Endometrial microvascular endothelial cells (primary cell): ENCODE data around the gene ERN1. TPM values are rescaled to one million over a fixed set of nuclear protein-coding genes. Genes with fewer than 3 reads are reported as not detected.

Experiments
- in situ Hi-C: cut with HindIII; loops from 2 replicates; pipeline ENCODE4 v1.10.0; 2017; ENCODE audit warnings: low sequenced_read_pairs, low pct_unique_long_range_greater_than_20kb; ENCODE audit errors: inconsistent ontology term
- total RNA-seq: library from RNA; depleted of rRNA; stranded (reverse); fragments of >200 nt; gene quantifications from one replicate; pipeline ENCODE4 v1.2.3, GENCODE V29; 2015; ENCODE audit errors: inconsistent ontology term

The ERN1 gene
- total RNA-seq, 1 donor from 2014 or later, result 23.1 TPM

DNA sequence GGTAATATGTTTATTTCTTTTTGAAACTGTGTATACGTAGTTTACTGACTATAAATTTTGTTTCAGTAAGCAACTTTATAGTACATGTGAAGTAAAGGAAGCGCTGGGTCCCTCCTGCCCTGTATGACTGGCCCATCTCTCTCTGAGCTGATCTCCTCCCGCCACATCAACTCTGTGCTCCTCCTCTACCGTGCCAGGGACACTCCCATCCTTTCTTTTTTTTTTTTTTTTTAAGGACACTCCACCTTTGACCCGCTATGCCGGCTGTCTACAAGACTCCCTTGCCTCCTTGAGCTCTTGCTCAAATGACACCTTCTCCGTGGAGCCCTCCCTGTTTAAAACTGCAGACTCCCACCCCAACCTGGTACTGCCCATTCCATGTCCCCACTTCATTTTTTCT is 35.5 kb downstream of the ERN1 start:
- in situ Hi-C loops, result no loop called here

DNA sequence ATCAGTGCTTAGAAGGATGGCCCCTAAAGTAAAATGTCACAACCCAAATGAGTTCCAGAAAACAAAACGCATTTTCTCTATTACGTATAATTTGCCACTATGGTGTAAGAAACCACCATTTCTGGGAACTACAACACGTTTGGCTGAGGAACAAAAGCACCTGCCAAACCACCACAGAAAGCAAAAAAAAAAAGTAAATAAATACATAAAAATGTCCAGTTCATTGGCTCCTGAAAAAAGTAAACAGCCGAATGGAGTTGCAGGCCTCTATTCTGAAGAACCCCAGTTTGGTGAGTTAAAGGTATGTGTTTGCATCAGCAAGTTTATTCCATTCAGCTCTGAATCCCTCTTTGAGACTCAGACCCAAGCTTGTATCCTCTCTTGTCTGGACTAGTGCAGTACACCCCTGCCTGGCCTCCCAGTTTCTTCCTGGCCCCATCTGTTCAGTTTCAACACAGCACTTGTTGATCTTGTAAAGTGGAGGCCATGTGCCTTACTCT is 36.9 kb downstream of the ERN1 start:
- in situ Hi-C loops, result no loop called here

DNA sequence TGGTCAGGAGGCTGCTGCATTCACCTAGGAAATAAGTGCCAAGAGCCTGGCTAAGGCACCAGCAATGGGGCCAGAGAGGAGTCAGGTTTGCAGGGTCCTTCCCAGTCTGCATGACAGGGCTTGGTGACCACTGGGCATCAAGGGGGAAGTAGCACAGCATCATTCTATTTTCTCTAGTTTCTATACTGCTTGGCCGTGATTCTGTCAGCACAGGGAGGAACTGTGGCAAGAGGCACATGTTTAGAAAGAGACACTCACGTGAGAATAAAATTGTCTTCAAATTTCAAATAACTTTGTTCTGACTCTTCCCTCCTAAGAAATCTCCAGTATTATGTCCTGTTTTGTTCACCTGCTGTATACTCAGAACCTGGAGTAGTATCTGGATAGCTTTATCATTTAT is 37.8 kb downstream of the ERN1 start:
- in situ Hi-C loops, result no loop called here

DNA sequence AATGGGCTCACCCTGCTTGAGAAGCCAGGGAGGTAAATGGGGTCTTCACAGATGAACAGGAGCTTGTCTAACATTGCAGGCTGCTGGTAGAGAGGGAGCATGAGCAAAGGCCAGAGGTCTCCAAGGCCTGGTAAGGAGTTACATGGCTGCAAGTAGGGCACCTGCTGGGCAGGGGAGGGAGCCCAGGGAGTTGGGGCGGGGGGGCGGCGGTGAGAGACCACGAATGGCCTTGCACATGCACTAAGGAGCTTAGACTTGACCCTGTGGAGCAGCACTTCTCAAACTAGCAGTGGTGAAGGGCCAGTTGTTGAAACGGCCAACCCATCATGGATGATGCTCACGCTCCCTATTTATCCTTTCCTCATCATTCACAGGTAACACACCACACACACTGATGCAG is 38.4 kb downstream of the ERN1 start:
- in situ Hi-C loops, result no loop called here

- in situ Hi-C loops, result no loop called here
Measured at GRCh38 chr17:64091116-64091515, 38.8 kb downstream of the ERN1 start.

DNA sequence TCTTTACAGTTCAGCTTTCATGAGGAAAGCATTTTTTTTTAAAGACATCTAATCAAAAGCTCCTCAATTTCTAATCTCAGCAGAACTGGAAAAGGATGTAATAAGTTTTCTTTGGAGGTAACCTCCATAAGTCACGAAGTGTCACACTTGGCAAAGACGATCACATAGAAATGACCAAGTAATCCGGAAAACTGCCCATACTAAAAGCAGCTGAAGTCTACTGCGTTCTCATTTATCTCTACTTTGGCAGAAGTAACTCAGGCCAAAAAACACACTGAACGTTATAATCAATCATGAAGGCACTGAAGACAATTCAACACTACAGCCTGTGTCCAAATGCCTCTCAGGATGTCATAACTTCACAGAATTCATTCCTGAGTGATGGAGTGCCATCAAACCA is 39.8 kb downstream of the ERN1 start:
- in situ Hi-C loops, result no loop called here

DNA sequence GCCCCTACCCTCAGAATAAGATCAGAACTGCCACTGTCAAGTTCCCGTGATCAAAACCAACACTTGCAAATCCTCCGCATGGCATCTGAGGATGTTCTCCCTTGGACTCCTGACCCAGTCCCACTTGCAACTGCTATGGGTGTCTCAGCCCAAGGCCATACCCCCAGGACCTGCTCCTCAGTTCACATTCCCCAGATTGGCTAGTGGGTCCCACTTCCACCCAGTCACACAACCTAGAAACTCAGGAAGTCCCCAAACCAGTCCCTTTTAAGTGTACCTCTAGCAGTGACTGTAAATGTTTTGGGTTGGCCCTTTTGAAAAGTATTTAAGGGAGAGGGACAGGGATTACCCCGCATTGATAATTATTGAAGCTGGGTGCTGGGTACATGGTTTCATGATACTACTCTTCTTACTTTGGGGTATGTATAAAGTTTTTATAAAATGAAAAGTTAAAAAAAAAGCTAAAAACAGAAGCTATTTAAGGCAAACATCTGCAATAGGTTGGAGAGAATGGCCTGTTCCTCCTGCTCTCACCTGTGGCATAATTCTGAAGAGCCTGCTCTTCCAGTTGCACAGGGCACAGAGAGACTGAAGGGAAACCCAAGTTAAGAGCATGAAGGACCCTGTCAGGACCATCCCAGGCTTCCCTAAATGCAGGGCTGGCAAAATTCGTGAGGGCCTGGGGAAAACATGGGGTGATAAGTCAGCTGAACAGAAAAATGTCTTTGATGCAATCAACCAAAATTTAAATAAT is 42.5 kb downstream of the ERN1 start:
- in situ Hi-C loops, result no loop called here

GRCh38 chr17:64085650-64086005 is 44.3 kb downstream of the ERN1 start:
- in situ Hi-C loops, result no loop called here

DNA sequence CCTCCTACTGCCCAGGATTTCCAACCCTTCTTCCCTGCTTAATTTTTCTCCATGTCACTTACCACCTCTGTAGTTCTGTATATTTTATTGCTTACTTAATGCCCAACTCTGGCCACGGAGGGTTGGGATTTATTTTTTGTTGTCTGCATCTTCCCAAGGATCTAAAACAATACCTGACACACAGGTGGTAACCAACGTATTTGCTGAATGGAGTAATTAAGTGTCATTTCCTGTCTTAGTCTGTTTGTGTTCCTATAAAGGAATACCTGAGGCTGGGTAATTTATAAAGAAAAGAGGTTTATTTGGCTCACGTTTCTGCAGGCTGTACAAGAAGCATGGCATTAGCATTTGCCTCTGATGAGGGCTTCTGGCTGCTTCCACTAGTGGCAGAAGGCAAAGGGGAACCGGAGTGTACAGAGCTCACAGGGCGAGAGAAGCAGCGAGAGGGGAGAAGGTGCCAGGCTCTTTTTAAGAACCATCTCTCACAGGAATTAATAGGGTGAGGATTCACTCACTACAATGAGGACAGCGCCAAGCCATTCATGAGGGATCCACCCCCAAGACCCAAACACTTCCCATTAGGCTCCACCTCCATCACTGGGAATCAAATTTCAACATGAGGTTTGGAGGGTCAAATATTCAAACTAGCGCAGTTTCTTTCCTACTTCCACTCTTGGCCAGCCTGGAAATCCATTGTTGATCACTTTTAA is 44.8 kb downstream of the ERN1 start:
- in situ Hi-C loops, result no loop called here

DNA sequence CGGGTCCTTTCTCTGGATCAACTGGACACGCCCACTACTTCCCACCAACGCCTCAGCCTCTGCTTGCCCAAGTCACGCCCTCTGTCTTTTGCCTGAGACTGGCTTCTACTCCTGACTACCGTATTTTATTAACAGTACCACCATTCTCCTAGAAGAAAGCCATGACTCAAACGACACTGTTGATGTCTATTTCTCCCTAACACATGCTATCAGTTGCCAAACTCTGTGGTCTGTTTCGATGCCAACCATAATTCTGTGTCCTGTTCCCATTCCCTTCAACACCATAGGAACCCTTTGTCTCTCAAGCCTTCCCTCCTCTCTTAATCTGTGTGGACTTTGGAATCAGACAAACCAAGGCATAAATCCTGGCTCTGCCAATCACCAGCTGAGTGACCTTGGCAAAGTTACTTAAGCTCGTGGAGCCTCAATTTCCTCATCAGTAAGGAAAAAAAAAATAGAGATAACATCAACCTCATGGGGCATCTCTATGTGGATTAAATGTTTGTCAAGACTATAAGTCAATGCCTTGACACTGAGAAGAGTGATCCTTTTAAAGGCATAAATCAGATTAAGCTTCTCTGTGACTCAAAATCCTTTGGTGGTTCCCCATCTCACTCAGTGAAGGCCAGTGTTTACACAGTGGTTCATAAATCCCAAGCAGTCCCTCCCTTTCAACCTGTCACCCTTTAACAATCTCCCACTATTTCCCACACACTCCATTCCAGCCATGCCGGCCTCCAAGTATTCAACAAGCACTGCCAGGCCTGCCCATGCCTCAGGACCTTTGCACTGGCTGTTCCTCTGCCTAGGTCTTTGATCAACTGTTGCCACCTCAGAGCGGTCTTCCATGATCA is 45.6 kb downstream of the ERN1 start:
- in situ Hi-C loops, result no loop called here

GRCh38 chr17:64083563-64084085 is 46.3 kb downstream of the ERN1 start:
- in situ Hi-C loops, result no loop called here

DNA sequence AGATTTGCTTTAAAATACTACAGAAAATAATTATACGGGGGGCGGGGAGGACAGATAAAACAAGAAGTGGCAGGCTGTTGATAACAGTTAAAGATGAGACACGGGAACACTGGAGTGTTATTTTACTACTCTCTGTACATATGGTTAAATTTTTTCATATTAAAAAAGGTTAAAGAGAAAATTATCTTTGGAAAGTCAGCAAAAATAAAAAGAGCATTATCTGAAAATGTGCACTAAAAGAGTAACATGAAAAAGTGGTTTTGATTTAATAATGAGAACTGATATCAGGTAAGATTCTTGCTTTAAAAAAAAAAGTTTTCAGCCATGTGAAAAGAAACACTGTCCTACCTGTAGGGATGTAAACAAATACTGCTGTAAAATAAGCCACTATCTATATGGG is 46.9 kb downstream of the ERN1 start:
- in situ Hi-C loops, result no loop called here

DNA sequence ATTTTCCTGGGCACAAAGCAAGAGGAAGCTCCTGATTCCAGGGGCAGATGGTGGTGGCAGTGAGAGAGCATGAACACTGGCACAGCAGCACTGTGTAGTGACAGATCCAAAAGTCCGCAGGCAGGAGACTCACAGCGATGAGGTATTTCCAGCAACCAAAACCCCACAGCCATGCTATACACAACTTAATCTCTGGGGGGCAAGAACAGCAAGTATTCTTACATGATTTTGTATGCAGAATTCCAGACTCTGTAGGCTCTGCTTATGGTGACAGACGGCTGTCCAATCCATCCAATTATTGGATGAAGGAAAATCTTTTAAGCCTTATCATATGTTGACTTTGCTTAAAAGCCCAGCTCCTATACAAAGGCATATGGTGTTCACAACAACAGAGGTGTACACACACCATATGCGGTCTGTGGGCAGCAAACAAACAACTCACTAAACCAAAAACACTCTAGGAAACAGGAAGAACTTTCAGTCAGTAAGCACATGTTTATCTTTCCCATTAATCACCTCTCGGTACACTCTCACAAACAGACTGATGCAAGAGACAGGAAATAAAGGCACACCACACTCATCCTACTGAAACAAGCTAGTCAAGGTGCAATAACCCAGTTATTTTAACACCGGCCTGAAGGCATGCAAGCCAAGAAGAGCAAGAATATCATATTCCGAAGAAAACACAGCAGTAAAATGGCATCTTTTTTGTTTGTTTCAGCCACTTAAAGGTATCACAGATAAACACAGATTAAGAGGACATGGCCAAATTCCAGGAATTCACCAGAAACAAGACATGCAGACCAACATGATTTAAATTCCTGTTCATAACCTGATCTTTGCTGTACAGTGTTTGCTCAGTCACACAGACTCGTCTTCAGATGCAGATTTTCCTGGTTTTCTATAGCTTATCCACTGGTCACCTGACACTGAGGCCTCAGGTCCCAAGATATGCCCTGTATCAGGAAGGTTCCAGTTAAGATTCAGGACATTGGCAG is 47.8 kb downstream of the ERN1 start:
- in situ Hi-C loops, result no loop called here

DNA sequence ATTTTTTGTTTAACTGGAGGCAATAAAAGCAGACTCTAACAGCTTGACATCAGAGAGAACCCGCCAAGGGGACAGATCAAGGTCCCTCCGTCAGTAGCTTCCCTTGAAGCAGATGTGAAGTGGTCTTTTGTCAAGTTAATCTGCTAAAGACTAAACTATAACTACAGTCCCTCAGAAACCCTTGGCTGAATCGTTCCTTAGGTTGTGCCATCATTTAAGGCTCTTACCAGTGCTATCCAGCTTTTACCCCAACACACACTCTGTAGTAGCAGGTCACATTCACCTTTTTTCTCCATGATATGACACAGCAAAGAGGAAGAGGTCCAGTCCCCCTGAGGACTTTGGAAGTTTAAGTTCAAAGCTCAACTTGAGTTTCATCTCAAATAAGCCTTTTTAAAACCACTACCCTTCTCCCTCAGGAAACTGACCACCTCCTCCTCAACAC is 49.7 kb downstream of the ERN1 start:
- in situ Hi-C loops, result no loop called here

DNA sequence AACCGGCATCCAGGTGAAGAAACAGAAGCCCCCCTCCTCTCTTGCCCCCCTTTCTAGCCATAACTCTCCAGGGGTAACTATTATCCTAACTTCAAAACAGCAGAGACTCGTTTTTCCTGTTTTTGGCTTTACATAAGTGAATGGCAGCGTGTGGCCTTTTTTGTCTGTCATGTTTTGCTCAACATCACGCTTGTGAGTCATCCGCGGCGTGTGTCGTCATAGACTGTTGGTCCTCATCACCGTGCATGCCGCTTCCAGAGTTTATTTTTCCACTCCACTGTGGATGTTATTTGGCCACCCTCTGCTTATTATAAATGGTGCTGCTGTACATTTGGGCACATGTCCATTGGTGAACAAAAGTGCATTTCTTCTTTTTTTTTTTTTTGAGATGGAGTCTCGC is 52.6 kb downstream of the ERN1 start:
- in situ Hi-C loops, result no loop called here

DNA sequence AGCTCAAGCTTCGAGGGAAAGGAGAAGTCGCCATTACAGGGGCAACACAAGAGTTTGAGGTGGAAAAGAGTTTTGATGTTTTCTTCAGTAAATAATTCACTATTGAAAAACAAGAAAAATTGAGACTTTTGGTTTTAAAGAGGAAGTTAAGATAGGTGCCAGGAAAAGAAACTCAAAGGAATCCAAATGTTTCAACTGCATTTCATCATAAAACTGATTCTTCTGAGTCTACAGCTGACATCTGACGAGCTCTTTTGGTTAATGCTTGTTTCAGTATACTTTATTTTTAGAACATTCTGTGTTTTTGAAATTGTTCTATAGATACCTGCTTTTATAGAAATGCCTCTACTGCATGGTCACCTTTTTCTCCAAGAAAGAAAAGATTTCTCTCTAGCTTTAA is 54.0 kb downstream of the ERN1 start:
- in situ Hi-C loops, result no loop called here

DNA sequence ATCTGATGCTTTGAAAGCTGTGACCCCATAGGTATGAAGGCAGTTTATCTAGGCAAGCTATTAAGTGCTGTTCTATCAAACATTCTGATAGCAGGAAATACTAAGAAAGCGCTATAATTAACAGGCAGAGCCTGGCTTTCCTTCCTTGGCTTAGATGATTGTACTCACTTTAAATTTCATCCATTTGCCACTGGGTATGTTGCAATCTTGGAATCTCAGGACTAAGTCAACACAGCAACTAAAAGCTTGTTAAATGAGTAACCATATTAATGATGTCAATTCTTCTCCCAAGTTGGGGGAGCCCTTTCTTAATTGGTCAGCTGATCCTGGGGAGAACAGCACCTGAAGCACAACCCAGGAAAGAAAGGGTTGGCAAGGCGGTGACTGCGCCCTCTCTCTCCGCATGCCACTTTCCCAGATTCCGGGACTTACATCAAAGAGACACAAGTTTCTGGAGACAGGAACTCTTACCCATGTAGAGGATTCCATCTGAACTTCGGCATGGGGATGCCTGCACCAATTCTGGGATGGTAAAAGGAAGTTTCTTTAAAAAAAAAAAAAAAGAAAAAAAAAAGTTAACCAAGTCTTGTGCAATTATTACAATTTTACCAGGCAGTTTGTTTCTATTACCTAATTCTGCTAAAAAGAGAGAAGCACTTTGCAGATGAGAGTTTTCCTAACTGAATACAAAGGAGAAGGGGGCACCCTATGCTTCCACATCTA is 55.1 kb downstream of the ERN1 start:
- in situ Hi-C loops, result no loop called here
